Measurements from ENCODE around the gene HHAT.

- no peak for TF ChIP-seq CTCF (optimal IDR thresholded peaks at IDR 0.05 in 1 of 3, IDR thresholded peaks at IDR 0.05 in 1 of 3, conservative IDR thresholded peaks at IDR 0.05 in 1 of 3; ENCODE audit: extremely low read depth in 1 of 3, insufficient read depth in 2 of 3, low read length in 3 of 3)
- TF ChIP-seq EZH2 (IDR thresholded peaks at IDR 0.05; ENCODE audit: low read length), result no peak
Measured at GRCh38 chr1:210571356-210572284, 242.9 kb downstream of the HHAT start.
